HEK293T (cell line): ENCODE measurements around the gene SPRR5.

Experiments used
- CTCF ChIA-PET: fragments of 350-600 bp; formaldehyde crosslinking; extraction: SDS; loops from one replicate; lab custom pipeline; 2021; ENCODE audit warnings: antibody characterized with exemption, inconsistent platforms; lab: Yijun Ruan, JAX
- POLR2A ChIA-PET: fragments of 350-600 bp; formaldehyde crosslinking; extraction: SDS; loops from one replicate; lab custom pipeline; 2020; ENCODE audit warnings: antibody characterized with exemption, inconsistent platforms; lab: Yijun Ruan, JAX
- DNase-seq: peaks from one replicate; pipeline ENCODE4 v3.0.0; 2012; ENCODE audit warnings: mixed read lengths; ENCODE audit errors: extremely low spot score
- ARNT ChIP-seq: fragments of 450-650 bp; IDR thresholded peaks from 2 replicates; pipeline ENCODE4 v1.6.1; 2017; ENCODE audit warnings: mild to moderate bottlenecking
- BHLHE40 ChIP-seq: fragments of 450-650 bp; IDR thresholded peaks from 2 replicates; pipeline ENCODE4 v1.6.1; 2016; ENCODE audit warnings: mild to moderate bottlenecking, moderate library complexity, borderline replicate concordance
- CTBP1 ChIP-seq: fragments of 450-650 bp; IDR thresholded peaks from 2 replicates; pipeline ENCODE4 v1.6.1; 2016; ENCODE audit warnings: borderline replicate concordance
- ELF4 ChIP-seq: fragments of 450-650 bp; IDR thresholded peaks from 2 replicates; pipeline ENCODE4 v1.6.1; 2017; ENCODE audit warnings: antibody characterized with exemption
- FOXA1 ChIP-seq: fragments of 450-650 bp; IDR thresholded peaks from 2 replicates; pipeline ENCODE4 v1.6.1; 2016; ENCODE audit warnings: mild to moderate bottlenecking
- FOXK2 ChIP-seq: fragments of 450-650 bp; IDR thresholded peaks from 2 replicates; pipeline ENCODE4 v1.6.1; 2016; ENCODE audit warnings: mild to moderate bottlenecking
- FOXM1 ChIP-seq: fragments of 450-650 bp; IDR thresholded peaks from 2 replicates; pipeline ENCODE4 v1.6.1; 2017; ENCODE audit warnings: mild to moderate bottlenecking, borderline replicate concordance
- HDGF ChIP-seq: fragments of 450-650 bp; IDR thresholded peaks from 2 replicates; pipeline ENCODE4 v1.6.1; 2017; ENCODE audit warnings: antibody characterized with exemption, borderline replicate concordance
- L3MBTL2 ChIP-seq: fragments of 450-650 bp; conservative IDR thresholded peaks from 2 replicates; pipeline ENCODE4 v1.6.1; 2016; ENCODE audit warnings: mild to moderate bottlenecking
- LEF1 ChIP-seq: fragments of 450-650 bp; IDR thresholded peaks from 2 replicates; pipeline ENCODE4 v1.6.1; 2017; ENCODE audit warnings: mild to moderate bottlenecking, borderline replicate concordance
- NFRKB ChIP-seq: fragments of 450-650 bp; IDR thresholded peaks from 2 replicates; pipeline ENCODE4 v1.6.1; 2016; ENCODE audit warnings: mild to moderate bottlenecking, moderate library complexity
- SP1 ChIP-seq: fragments of 450-650 bp; IDR thresholded peaks from 2 replicates; pipeline ENCODE4 v1.6.1; 2017
- SUZ12 ChIP-seq: fragments of 450-650 bp; IDR thresholded peaks from 2 replicates; pipeline ENCODE4 v1.6.1; 2016; ENCODE audit warnings: mild to moderate bottlenecking
- TARDBP ChIP-seq: fragments of 450-650 bp; IDR thresholded peaks from 2 replicates; pipeline ENCODE4 v1.6.1; 2016
- ZNF384 ChIP-seq: fragments of 450-650 bp; IDR thresholded peaks from 2 replicates; pipeline ENCODE4 v1.6.1; 2016
- TF ChIP-seq, protein P1 (sequence below): fragments of 450-650 bp; IDR thresholded peaks from 2 replicates; pipeline ENCODE4 v1.6.1; 2016

SPRR5 gene

GRCh38 chr1:152957561-152957960 is 10.6 kb downstream of the SPRR5 start:
- no peak for DNase-seq
- CTCF ChIA-PET = no interaction called here

DNA sequence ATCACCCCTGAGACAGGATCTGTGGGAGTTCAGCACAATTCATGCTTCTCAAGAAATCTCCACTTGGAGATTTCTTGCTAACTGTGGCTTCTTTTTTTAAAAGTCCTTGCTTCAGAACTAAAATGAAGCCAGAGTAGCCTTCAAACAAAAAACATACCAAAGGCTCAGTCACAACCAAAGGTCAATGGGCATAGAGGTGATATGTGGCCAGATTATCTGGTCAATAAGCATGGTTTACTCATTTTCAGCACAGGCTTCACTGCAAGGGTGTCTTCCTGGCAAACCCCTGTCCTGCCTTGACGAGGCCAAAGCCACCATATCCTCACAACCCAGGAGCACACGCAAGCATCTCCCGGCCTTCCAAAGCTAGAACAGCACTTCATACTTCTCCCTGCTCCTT is 12.3 kb downstream of the SPRR5 start:
- ChIA-PET CTCF (no interaction called here), POLR2A (no interaction called here)
- TF ChIP-seq SUZ12 = no peak
- no peak for DNase-seq

More at GRCh38 chr1:152957561-152957960, 10.6 kb downstream of the SPRR5 start:
- TF ChIP-seq FOXA1 (no peak), ELF4 (no peak), HDGF (no peak), TARDBP (no peak), FOXK2 (no peak), ARNT (no peak), SP1 (no peak), LEF1 (no peak), NFRKB (no peak), CTBP1 (no peak), L3MBTL2 (no peak), FOXM1 (no peak), ZNF384 (no peak), BHLHE40 (no peak), SUZ12 (no peak)
- TF ChIP-seq, protein P1, sequence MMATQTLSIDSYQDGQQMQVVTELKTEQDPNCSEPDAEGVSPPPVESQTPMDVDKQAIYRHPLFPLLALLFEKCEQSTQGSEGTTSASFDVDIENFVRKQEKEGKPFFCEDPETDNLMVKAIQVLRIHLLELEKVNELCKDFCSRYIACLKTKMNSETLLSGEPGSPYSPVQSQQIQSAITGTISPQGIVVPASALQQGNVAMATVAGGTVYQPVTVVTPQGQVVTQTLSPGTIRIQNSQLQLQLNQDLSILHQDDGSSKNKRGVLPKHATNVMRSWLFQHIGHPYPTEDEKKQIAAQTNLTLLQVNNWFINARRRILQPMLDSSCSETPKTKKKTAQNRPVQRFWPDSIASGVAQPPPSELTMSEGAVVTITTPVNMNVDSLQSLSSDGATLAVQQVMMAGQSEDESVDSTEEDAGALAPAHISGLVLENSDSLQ = no peak
- POLR2A ChIA-PET = no interaction called here

- no peak for DNase-seq
- TF ChIP-seq TARDBP (no peak), FOXA1 (no peak), ZNF384 (no peak), SP1 (no peak), FOXM1 (no peak), ARNT (no peak), HDGF (no peak), NFRKB (no peak)
- TF ChIP-seq, protein P1 = no peak
- CTCF ChIA-PET = no interaction called here
- POLR2A ChIA-PET = no interaction called here
Observed at GRCh38 chr1:152959801-152960451, 12.9 kb downstream of the SPRR5 start.

DNA sequence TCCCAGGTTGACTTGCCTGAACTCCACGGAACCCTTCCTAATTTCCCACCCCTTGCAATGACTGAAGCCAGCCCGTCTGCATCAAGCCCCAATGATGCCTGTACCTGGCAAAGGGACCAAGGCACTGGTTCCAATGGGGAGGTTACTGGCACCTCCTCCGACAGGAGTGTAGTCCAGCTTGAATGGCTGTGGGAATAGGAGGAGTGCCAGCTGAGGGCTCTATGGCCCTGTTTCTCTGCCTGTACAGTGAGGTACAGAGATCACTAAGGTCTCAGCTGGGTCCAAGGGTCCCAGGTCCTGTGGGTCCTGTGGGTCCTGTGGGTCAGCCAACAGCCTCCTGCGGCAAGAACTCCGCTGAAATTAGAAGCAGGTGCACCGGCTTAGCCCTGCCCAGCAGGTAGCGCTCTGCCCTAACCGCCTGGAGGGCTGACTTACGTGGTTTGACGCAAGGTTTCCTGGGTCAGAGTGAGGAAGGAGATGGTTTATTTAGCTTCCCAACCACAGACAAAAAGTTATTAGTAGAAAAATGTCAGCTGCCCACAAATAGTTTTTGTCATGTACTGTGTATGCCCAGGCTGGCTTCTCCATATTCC is 13.5 kb downstream of the SPRR5 start:
- DNase-seq = peak; percentile 18
- CTCF ChIA-PET = no interaction called here
- no peak for TF ChIP-seq NFRKB
- no peak for TF ChIP-seq BHLHE40
- TF ChIP-seq FOXK2 = no peak
- TF ChIP-seq HDGF = no peak
- TF ChIP-seq LEF1 = no peak
- no peak for TF ChIP-seq ARNT
- no peak for TF ChIP-seq CTBP1
- TF ChIP-seq FOXM1 = no peak
- TF ChIP-seq, protein P1 = no peak
- TF ChIP-seq SUZ12 = no peak
- TF ChIP-seq L3MBTL2 = no peak
- no peak for TF ChIP-seq ELF4
- TF ChIP-seq FOXA1 = no peak
- no peak for TF ChIP-seq ZNF384
- no peak for TF ChIP-seq TARDBP
- no peak for TF ChIP-seq SP1
- POLR2A ChIA-PET = no interaction called here

DNA sequence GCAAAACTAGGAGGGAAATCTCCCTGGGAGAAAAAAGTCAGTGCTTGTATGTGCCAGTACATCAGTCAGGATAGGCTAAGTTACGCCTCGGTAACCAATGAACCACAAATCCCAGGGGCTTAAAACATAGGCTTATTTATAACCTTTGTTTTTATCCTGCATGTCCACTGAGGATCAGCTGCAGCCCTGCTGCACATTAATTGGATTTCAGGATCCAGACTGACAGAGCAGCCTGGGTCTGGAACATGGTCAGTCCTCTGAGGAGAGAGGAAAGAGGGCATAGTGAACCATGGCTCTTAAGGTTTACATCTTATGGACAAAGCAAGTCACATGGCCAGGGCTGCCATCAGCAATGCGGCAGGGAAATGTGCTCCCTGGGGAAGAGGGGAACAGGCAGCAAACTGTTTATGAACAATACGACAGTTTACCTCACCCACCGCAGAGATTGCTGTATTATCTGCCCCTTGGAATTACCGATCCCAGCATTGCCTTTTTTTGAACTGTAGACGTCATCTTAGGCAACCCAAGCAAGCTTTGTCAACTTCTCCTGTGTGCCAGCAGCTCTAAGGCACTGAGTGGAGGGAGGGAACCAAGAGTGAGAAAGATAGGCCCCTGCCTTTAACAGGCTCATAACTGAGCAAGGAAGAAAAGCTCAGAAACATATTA is 14.4 kb downstream of the SPRR5 start:
- CTCF ChIA-PET = interaction anchor here (0.6 kb wide), 1 partner anchor 247 kb away, joined by 7 read pairs; no protein-coding TSS in a partner anchor
- TF ChIP-seq FOXM1 = no peak
- TF ChIP-seq HDGF = no peak
- no peak for TF ChIP-seq TARDBP
- TF ChIP-seq FOXA1 = no peak
- no peak for TF ChIP-seq ZNF384
- TF ChIP-seq, protein P1 = no peak
- TF ChIP-seq NFRKB = no peak
- no peak for TF ChIP-seq CTBP1
- no peak for TF ChIP-seq ELF4
- TF ChIP-seq FOXK2 = no peak
- TF ChIP-seq BHLHE40 = no peak
- no peak for TF ChIP-seq LEF1
- DNase-seq = no peak
- POLR2A ChIA-PET = no interaction called here
